Colonic mucosa (tissue), 4 donors: Measurements from ENCODE around the gene RMND1. TPM values are rescaled to one million over a fixed set of nuclear protein-coding genes. Genes with fewer than 3 reads are reported as not detected.
A peak's percentile ranks its signal among the peaks of the same experiment; 100 is the strongest.
"Not testable (repeated sequence)": the region's sequence is repeated elsewhere in the genome, so short reads cannot be mapped to it uniquely, and the experiment has no call there.

Source experiments
- DNase-seq: peaks from one replicate; pipeline ENCODE4 v3.0.0-alpha.2; 2020
- H3K27ac ChIP-seq: fragments of 200-600 bp; one replicate; pipeline ENCODE4 v1.8.0; 2021
- H3K27me3 ChIP-seq: fragments of 200-600 bp; one replicate; pipeline ENCODE4 v1.8.0; 2021
- H3K36me3 ChIP-seq: fragments of 200-600 bp; one replicate; pipeline ENCODE4 v1.8.0; 2021
- H3K4me1 ChIP-seq: fragments of 200-600 bp; one replicate; pipeline ENCODE4 v1.8.0; 2021; ENCODE audit warnings: mild to moderate bottlenecking
- H3K4me3 ChIP-seq: fragments of 200-600 bp; one replicate; pipeline ENCODE4 v1.8.0; 2021
- H3K9ac ChIP-seq, 2 donors: one replicate each; pipeline ENCODE4 v1.7.0; 2013; ENCODE audit warnings: control low read depth in 2 of 2, low read depth in 2 of 2, low read length in 2 of 2
- H3K9me3 ChIP-seq: fragments of 200-600 bp; one replicate; pipeline ENCODE4 v1.8.0; 2021
- CTCF ChIP-seq: fragments of 200-600 bp; IDR thresholded peaks from one replicate; pipeline ENCODE4 v1.8.0; 2022; ENCODE audit warnings: antibody characterized with exemption, mild to moderate bottlenecking
- intact Hi-C: fragments of 100-400 bp; cut with DNase I; formaldehyde crosslinking; loops from one replicate; pipeline ENCODE4 v1.14.1; 2022
- total RNA-seq, 2 donors: library from RNA; stranded (reverse); fragmentation: NEBNext Ultra II Directional in 1 of 2; extraction: Animal tissue kit (Norgen Biotek cat#: 25700) in 1 of 2; gene quantifications; one replicate each; pipeline ENCODE4 v1.2.1, GENCODE V29; 2021
- donor health status: healthy.
- donor health status: DM: no; HTN: no; CAD: no.
- donor health status: DM: no; HTN: no; CAD: no.

The RMND1 gene
- total RNA-seq, 2 donors from 2014 or later: 20.3 to 20.4 TPM

- Histone ChIP-seq H3K36me3 (no peaks in the 10 kb centered on the region), H3K4me3 (peak overlapping the region; percentile 88), H3K4me1 (peaks cover 4% of the 10 kb centered on the region), H3K27me3 (no peaks in the 10 kb centered on the region), H3K27ac (peak overlapping the region; percentile 96), H3K9ac (peak overlapping the region; percentile 72 to 84), H3K9me3 (no peaks in the 10 kb centered on the region)
- no peak for TF ChIP-seq CTCF
- peak; percentile 44 for DNase-seq
- intact Hi-C loops: loop anchor here (5.0 kb wide), 1 partner anchor 61 kb away; the partner anchor contains the start of gene ZBTB2
Measured at GRCh38 chr6:151452750-151453427, 963 bp upstream of the RMND1 start.

- Histone ChIP-seq H3K36me3 (no peaks in the 10 kb centered on the region), H3K9ac (peak overlapping the region; percentile 68 to 89), H3K4me1 (peaks cover 4% of the 10 kb centered on the region), H3K27ac (peak overlapping the region; percentile 96), H3K4me3 (peak overlapping the region; percentile 88), H3K27me3 (no peaks in the 10 kb centered on the region), H3K9me3 (no peaks in the 10 kb centered on the region)
- no peak for DNase-seq
- no peak for TF ChIP-seq CTCF
- intact Hi-C loops: loop anchor here (5.0 kb wide), 1 partner anchor 59 kb away; the partner anchor contains the start of gene ZBTB2
Measured at GRCh38 chr6:151451417-151451949, 443 bp downstream of the RMND1 start.

GRCh38 chr6:151450928-151451327, 998 bp downstream of the RMND1 start:
- H3K27me3 ChIP-seq, DNase-seq, H3K27ac ChIP-seq, H3K9me3 ChIP-seq, H3K4me1 ChIP-seq, H3K36me3 ChIP-seq: not testable (repeated sequence)
- intact Hi-C loops: loop anchor here (5.0 kb wide), 1 partner anchor 59 kb away; the partner anchor contains the start of gene ZBTB2
- peak overlapping the region in 1 of 2 donors; percentile 89 for H3K9ac ChIP-seq
- H3K4me3 ChIP-seq: peak overlapping the region; percentile 88

GRCh38 chr6:151448623-151449022, 3.3 kb downstream of the RMND1 start:
- Histone ChIP-seq H3K4me3 (no peak overlapping the region), H3K4me1 (no peaks in the 10 kb centered on the region)

GRCh38 chr6:151447237-151447636, 4.7 kb downstream of the RMND1 start:
- H3K9ac ChIP-seq: no peak overlapping the region
- no peak for DNase-seq
- no peak overlapping the region for H3K27ac ChIP-seq
- H3K4me1 ChIP-seq: no peaks in the 10 kb centered on the region
- no peak for TF ChIP-seq CTCF
- H3K9me3 ChIP-seq: no peaks in the 10 kb centered on the region
- H3K4me3 ChIP-seq: no peak overlapping the region
- intact Hi-C loops: no loop called here
- H3K36me3 ChIP-seq: no peaks in the 10 kb centered on the region
- no peaks in the 10 kb centered on the region for H3K27me3 ChIP-seq

More at GRCh38 chr6:151448623-151449022, 3.3 kb downstream of the RMND1 start:
- Histone ChIP-seq H3K36me3 (no peaks in the 10 kb centered on the region), H3K27me3 (no peaks in the 10 kb centered on the region), H3K9me3 (no peaks in the 10 kb centered on the region), H3K27ac (no peak overlapping the region), H3K9ac (no peak overlapping the region)
- intact Hi-C loops: no loop called here
- TF ChIP-seq CTCF: no peak
- no peak for DNase-seq

- DNase-seq: no peak
- Histone ChIP-seq H3K36me3 (no peaks in the 10 kb centered on the region), H3K9ac (no peak overlapping the region), H3K9me3 (no peaks in the 10 kb centered on the region), H3K4me1 (no peaks in the 10 kb centered on the region), H3K27me3 (no peaks in the 10 kb centered on the region), H3K4me3 (no peak overlapping the region), H3K27ac (no peak overlapping the region)
- TF ChIP-seq CTCF: no peak
- intact Hi-C loops: no loop called here
Measured at GRCh38 chr6:151445482-151445881, 6.4 kb downstream of the RMND1 start.
